Measurements from ENCODE around the gene MSI2.

MSI2 gene

GRCh38 chr17:57587193-57587969, 331.1 kb downstream of the MSI2 start:
- no peak for TF ChIP-seq CTCF (IDR thresholded peaks at IDR 0.05; ENCODE audit: control insufficient read depth, extremely low read depth, insufficient read depth)
- no peak overlapping the region for H3K4me3 ChIP-seq (ENCODE audit: low read depth, low read length)
- no peak for DNase-seq (ENCODE audit: low read depth)

- no peak for DNase-seq (ENCODE audit: low read depth)
- H3K4me3 ChIP-seq (ENCODE audit: low read depth, low read length): no peak overlapping the region
- TF ChIP-seq CTCF (IDR thresholded peaks at IDR 0.05; ENCODE audit: control insufficient read depth, extremely low read depth, insufficient read depth): no peak
These were observed 331.8 kb downstream of the MSI2 start for GRCh38 chr17:57588086-57588485.

GRCh38 chr17:57589151-57590034, 333.1 kb downstream of the MSI2 start:
- no peak for TF ChIP-seq CTCF (IDR thresholded peaks at IDR 0.05; ENCODE audit: control insufficient read depth, extremely low read depth, insufficient read depth)
- no peak for DNase-seq (ENCODE audit: low read depth)
- no peak overlapping the region for H3K4me3 ChIP-seq (ENCODE audit: low read depth, low read length)

- DNase-seq (ENCODE audit: low read depth): no peak
- TF ChIP-seq CTCF (IDR thresholded peaks at IDR 0.05; ENCODE audit: control insufficient read depth, extremely low read depth, insufficient read depth): no peak
These were observed 337.6 kb downstream of the MSI2 start for GRCh38 chr17:57593739-57594462.

GRCh38 chr17:57594767-57595166, 338.4 kb downstream of the MSI2 start:
- H3K4me3 ChIP-seq (ENCODE audit: low read depth, low read length): no peak overlapping the region
- DNase-seq (ENCODE audit: low read depth): no peak
- no peak for TF ChIP-seq CTCF (IDR thresholded peaks at IDR 0.05; ENCODE audit: control insufficient read depth, extremely low read depth, insufficient read depth)

More at GRCh38 chr17:57593739-57594462, 337.6 kb downstream of the MSI2 start:
- H3K4me3 ChIP-seq (ENCODE audit: low read depth, low read length): no peak overlapping the region

- no peak overlapping the region for H3K4me3 ChIP-seq (ENCODE audit: low read depth, low read length)
- TF ChIP-seq CTCF (IDR thresholded peaks at IDR 0.05; ENCODE audit: control insufficient read depth, extremely low read depth, insufficient read depth): no peak
- DNase-seq (ENCODE audit: low read depth): no peak
These were observed 339.1 kb downstream of the MSI2 start for GRCh38 chr17:57595426-57595825.

Measured in LNCaP clone FGC (cell line).